Breast epithelium (tissue), 4 donors: ENCODE measurements around the gene KDM7A. TPM values are rescaled to one million over a fixed set of nuclear protein-coding genes. Genes with fewer than 3 reads are reported as not detected.

ENCODE experiments used
- DNase-seq, 2 donors: peaks; one replicate each; pipeline ENCODE4 v3.0.0-alpha.2; 2019; ENCODE audit warnings: low spot score in 2 of 2
- H3K27ac ChIP-seq, 2 donors: fragments of 200-600 bp; sonication (generic) in 1 of 2; one replicate each; pipeline ENCODE4 v1.5.1; 2016 to 2019; ENCODE audit warnings: mild to moderate bottlenecking in 1 of 2
- H3K27me3 ChIP-seq, 2 donors: fragments of 200-600 bp; sonication (generic) in 1 of 2; one replicate each; pipeline versions ENCODE4 v1.5.1 to v1.6.0; 2017 to 2019; ENCODE audit warnings: control low read depth in 1 of 2, mild to moderate bottlenecking in 1 of 2
- H3K36me3 ChIP-seq: fragments of 200-600 bp; one replicate; pipeline ENCODE4 v1.5.1; 2019
- H3K4me1 ChIP-seq, 2 donors: fragments of 200-600 bp; sonication (generic); one replicate each; pipeline ENCODE4 v1.5.1; 2016 to 2019; ENCODE audit warnings: control low read depth in 1 of 2
- H3K4me3 ChIP-seq, 3 donors: fragments of 200-600 bp; sonication (generic); 1 replicate in 2 of 3; 2 replicates in 1 of 3; pipeline ENCODE4 v1.5.1; 2016 to 2019; ENCODE audit warnings: mild to moderate bottlenecking in 3 of 3, moderate library complexity in 2 of 3
- H3K9me3 ChIP-seq, 2 donors: fragments of 200-600 bp; sonication (generic) in 1 of 2; one replicate each; pipeline ENCODE4 v1.5.1; 2016 to 2019; ENCODE audit warnings: control low read depth in 1 of 2
- POLR2A ChIP-seq: fragments of 450-650 bp; IDR thresholded peaks from one replicate; pipeline ENCODE4 v1.6.1; 2016; ENCODE audit warnings: antibody characterized with exemption, mild to moderate bottlenecking, moderate library complexity
- POLR2AphosphoS5 ChIP-seq, 3 donors: sonication (generic); formaldehyde crosslinking; IDR thresholded peaks; one replicate each; pipeline ENCODE4 v1.6.1; 2017; ENCODE audit warnings: antibody characterized with exemption in 3 of 3
- intact Hi-C: fragments of 100-400 bp; cut with DNase I; formaldehyde crosslinking; loops from one replicate; pipeline ENCODE4 v1.15.1; 2023; ENCODE audit warnings: low total_unique reads
- total RNA-seq, 3 donors: library from RNA; depleted of rRNA; stranded (reverse); fragments of >200 nt; gene quantifications; one replicate each; pipeline ENCODE4 v1.1.0, GENCODE V29; 2016
- TF ChIP-seq, protein P1 (sequence below), 3 donors: fragments of 450-650 bp; IDR thresholded peaks; one replicate each; pipeline ENCODE4 v1.5.1; 2016 to 2017; ENCODE audit warnings: antibody characterized with exemption in 3 of 3, mild to moderate bottlenecking in 3 of 3, moderate library complexity in 3 of 3

KDM7A gene
- total RNA-seq, 3 donors from 2014 or later, result 33.1 to 37.1 (median 34.7) TPM

DNA sequence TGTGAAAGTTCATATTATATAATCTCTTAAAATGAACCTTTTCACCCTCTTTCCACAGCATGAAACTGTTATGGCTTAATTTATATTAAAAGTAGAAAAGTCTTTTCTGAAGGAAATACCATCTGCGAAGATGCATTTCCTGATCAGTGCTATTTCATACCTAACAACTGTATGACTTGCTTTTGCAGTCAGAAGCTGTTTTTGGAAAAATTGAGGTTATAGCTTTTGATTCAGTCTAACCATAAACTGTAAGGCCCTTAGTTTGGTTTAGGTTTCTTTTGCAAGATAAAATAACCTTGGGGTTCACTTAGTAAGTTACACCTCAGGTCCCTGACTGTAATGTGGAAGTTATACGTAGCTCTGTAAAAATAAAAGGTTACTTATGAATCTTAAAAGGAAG, 91.3 kb downstream of the KDM7A start:
- no peak for TF ChIP-seq POLR2A
- TF ChIP-seq, protein P1, sequence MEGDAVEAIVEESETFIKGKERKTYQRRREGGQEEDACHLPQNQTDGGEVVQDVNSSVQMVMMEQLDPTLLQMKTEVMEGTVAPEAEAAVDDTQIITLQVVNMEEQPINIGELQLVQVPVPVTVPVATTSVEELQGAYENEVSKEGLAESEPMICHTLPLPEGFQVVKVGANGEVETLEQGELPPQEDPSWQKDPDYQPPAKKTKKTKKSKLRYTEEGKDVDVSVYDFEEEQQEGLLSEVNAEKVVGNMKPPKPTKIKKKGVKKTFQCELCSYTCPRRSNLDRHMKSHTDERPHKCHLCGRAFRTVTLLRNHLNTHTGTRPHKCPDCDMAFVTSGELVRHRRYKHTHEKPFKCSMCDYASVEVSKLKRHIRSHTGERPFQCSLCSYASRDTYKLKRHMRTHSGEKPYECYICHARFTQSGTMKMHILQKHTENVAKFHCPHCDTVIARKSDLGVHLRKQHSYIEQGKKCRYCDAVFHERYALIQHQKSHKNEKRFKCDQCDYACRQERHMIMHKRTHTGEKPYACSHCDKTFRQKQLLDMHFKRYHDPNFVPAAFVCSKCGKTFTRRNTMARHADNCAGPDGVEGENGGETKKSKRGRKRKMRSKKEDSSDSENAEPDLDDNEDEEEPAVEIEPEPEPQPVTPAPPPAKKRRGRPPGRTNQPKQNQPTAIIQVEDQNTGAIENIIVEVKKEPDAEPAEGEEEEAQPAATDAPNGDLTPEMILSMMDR (IDR thresholded peaks at IDR 0.05), result no peak
- no peak for TF ChIP-seq POLR2AphosphoS5 (IDR thresholded peaks at IDR 0.05)

DNA sequence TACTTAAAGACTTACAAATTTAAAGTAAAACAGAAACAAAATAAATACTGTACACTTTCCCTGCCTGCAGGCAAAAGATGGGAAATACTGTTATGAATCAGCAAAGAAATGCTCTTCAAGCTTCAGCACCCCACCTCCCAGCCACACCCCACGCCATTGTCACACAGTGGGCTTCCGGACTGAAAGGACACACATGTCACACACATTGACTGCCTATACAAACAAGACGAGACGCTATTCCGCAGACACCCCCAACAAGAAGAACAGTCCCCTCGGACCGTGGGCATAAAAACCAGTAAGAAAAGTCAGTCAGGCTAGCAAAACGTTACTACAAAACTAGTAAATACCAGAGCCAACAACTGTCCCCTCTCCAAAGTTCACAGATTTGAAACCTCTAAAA, 91.8 kb downstream of the KDM7A start:
- TF ChIP-seq, protein P1 (IDR thresholded peaks at IDR 0.05), result no peak
- TF ChIP-seq POLR2AphosphoS5 (IDR thresholded peaks at IDR 0.05) (no peak), POLR2A (no peak)
- H3K27ac ChIP-seq, result no peak overlapping the region

More for the DNA sequence above, 91.3 kb downstream of the KDM7A start:
- no peaks in the 10 kb centered on the region for H3K36me3 ChIP-seq
- H3K4me1 ChIP-seq, result no peaks in the 10 kb centered on the region
- no peak for DNase-seq
- intact Hi-C loops, result no loop called here
- no peak overlapping the region for H3K27ac ChIP-seq
- H3K4me3 ChIP-seq, result no peak overlapping the region
- no peaks in the 10 kb centered on the region for H3K9me3 ChIP-seq
- no peaks in the 10 kb centered on the region for H3K27me3 ChIP-seq

DNA sequence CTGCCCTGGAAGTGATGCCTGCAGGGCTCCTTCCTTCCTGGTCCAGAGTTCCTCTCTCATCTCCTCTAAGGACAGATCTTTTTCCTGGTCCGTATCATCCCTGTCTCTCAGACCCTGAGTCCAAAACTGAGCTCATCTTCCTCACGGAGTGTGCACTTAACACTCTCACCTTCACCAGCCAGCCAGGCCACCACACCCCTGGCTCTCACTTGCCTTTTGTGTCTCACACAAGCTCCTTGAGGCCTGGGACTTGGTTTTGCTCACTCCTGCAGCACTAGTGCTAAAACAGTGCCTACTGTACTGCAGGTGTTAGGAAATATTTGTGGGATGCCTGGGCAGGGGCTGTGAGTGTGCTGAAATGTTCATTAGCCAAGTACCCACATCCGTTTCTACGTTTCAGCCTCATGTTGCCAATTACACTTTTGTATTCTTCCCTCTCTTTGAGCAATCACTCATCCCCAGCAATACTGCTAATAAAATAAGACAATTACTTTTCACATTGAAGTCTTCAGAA, 92.6 kb downstream of the KDM7A start:
- DNase-seq, result no peak
- Histone ChIP-seq H3K9me3 (no peaks in the 10 kb centered on the region), H3K4me3 (no peak overlapping the region), H3K36me3 (no peaks in the 10 kb centered on the region), H3K27ac (no peak overlapping the region), H3K27me3 (no peaks in the 10 kb centered on the region), H3K4me1 (no peaks in the 10 kb centered on the region)
- intact Hi-C loops, result no loop called here
- TF ChIP-seq POLR2AphosphoS5 (IDR thresholded peaks at IDR 0.05) (no peak), POLR2A (no peak)
- TF ChIP-seq, protein P1 (IDR thresholded peaks at IDR 0.05), result no peak

More for the DNA sequence above, 91.8 kb downstream of the KDM7A start:
- no peak for DNase-seq
- Histone ChIP-seq H3K36me3 (no peaks in the 10 kb centered on the region), H3K4me3 (no peak overlapping the region), H3K9me3 (no peaks in the 10 kb centered on the region), H3K27me3 (no peaks in the 10 kb centered on the region), H3K4me1 (no peaks in the 10 kb centered on the region)
- intact Hi-C loops, result no loop called here

DNA sequence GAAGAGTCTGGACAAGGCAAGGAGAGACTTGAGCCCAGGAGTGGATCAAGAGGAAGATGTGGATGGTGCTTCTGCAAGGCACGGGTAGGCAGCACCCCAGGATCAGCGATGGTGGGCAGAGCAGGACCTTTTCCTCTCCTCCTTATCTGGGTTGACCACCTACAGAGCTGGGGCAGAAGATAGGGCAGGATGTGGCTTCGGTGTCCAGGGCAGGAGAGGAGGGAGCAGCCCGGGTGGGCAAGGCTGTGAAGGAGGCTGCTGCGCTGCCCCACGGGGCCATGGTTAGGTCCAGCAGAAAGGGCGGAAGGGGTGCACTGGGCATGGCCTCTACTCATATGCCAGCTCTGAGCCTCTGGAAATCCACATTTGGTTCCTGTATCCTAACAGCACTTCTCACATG, 94.0 kb downstream of the KDM7A start:
- H3K9me3 ChIP-seq, result no peaks in the 10 kb centered on the region

DNA sequence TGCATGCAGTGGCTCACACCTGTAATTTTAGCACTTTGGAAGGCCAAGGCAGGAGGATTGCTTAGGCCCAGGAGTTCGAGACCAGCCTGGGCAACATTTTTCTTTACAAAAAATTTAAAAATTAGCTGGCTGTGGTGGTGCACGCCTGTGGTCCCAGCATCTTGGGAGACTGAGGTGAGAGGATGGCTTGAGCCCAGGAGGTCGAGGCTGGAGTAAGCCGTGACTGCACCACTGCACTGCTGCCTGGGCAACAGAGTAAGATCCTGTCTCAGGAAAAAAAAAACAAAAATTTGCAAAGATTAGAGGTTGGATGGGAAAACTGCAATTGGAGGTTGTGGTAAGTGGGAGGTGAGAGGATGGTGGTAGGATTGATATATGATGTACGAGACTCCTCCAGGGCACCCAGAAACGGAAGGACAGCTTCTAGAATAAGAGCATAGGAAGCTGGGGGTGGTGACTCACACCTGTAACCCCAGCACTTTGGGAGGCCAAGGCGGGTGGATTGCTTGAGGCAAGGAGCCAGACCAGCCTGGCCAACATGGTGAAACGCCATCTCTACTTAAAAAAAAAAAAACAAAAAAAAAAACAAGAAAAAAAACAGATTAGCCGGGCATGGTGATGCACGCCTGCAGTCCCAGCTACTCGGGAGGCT, 94.9 kb downstream of the KDM7A start:
- H3K36me3 ChIP-seq, result no peaks in the 10 kb centered on the region
- intact Hi-C loops, result no loop called here
- H3K4me1 ChIP-seq, result no peaks in the 10 kb centered on the region

More for the DNA sequence above, 94.0 kb downstream of the KDM7A start:
- Histone ChIP-seq H3K27ac (no peak overlapping the region), H3K36me3 (no peaks in the 10 kb centered on the region), H3K4me3 (no peak overlapping the region), H3K27me3 (no peaks in the 10 kb centered on the region), H3K4me1 (no peaks in the 10 kb centered on the region)
- intact Hi-C loops, result no loop called here
- DNase-seq, result no peak
- TF ChIP-seq, protein P1 (IDR thresholded peaks at IDR 0.05), result no peak
- TF ChIP-seq POLR2A (no peak), POLR2AphosphoS5 (IDR thresholded peaks at IDR 0.05) (no peak)

More for the DNA sequence above, 94.9 kb downstream of the KDM7A start:
- Histone ChIP-seq H3K9me3 (no peaks in the 10 kb centered on the region), H3K27me3 (no peaks in the 10 kb centered on the region), H3K27ac (no peak overlapping the region), H3K4me3 (no peak overlapping the region)
- TF ChIP-seq POLR2AphosphoS5 (IDR thresholded peaks at IDR 0.05) (no peak), POLR2A (no peak)
- TF ChIP-seq, protein P1 (IDR thresholded peaks at IDR 0.05), result no peak
- DNase-seq, result no peak
